Measurements from ENCODE around the gene RNF151.

DNA sequence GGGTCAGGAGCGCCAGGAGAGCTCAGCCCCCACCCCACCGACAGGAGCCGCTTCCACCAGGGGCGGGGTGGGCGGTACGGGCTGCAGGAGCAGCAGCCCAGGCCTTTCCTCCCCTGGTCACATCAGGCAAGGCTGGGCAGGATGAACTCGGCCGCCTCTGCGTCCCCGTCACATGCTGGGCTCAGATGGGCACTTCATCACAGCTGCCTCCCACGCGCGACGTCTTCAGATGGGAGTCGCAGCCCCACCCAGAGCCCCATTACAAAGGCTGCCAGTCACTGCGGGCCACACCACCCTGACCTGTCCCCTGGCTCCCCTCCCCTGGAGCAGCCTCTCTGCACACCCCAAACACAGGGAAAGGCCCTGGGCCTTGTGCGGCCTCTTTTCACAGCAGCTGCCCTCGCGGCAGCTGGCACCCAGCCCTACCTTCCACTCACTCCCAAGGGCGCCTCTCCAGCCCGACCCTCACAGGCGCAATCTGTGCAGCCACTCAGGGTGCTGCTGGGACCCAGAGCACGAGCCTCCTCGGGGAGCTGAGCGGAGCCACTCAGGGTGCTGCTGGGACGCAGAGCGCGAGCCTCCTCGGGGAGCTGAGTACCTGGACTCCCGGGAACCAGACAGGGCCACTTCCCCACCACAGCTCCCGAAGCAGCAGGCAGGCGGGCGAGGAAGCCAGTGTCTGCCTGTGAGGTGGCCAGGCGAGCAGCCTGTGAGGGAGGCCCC lies 38.3 kb downstream of the RNF151 start:
- TF ChIP-seq, protein P1, sequence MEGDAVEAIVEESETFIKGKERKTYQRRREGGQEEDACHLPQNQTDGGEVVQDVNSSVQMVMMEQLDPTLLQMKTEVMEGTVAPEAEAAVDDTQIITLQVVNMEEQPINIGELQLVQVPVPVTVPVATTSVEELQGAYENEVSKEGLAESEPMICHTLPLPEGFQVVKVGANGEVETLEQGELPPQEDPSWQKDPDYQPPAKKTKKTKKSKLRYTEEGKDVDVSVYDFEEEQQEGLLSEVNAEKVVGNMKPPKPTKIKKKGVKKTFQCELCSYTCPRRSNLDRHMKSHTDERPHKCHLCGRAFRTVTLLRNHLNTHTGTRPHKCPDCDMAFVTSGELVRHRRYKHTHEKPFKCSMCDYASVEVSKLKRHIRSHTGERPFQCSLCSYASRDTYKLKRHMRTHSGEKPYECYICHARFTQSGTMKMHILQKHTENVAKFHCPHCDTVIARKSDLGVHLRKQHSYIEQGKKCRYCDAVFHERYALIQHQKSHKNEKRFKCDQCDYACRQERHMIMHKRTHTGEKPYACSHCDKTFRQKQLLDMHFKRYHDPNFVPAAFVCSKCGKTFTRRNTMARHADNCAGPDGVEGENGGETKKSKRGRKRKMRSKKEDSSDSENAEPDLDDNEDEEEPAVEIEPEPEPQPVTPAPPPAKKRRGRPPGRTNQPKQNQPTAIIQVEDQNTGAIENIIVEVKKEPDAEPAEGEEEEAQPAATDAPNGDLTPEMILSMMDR (IDR thresholded peaks at IDR 0.05 in 2 of 3, conservative IDR thresholded peaks at IDR 0.05 in 1 of 3; ENCODE audit: control insufficient read depth in 2 of 3, extremely low read depth in 1 of 3, insufficient read depth in 1 of 3, low read depth in 3 of 3, low read length in 3 of 3), result no peak
- TF ChIP-seq CHD1 (IDR thresholded peaks at IDR 0.05; ENCODE audit: low read depth, low read length) (no peak), JUND (IDR thresholded peaks at IDR 0.05; ENCODE audit: low read depth, low read length) (no peak), POLR2A (IDR thresholded peaks at IDR 0.05; ENCODE audit: low read depth, low read length) (no peak), EZH2 (IDR thresholded peaks at IDR 0.05; ENCODE audit: borderline replicate concordance, control insufficient read depth, low read depth, low read length) (no peak), ESRRA (IDR thresholded peaks at IDR 0.05; ENCODE audit: low read length) (no peak), CBX5 (IDR thresholded peaks at IDR 0.05; ENCODE audit: low read depth) (no peak), CREM (IDR thresholded peaks at IDR 0.05; ENCODE audit: low read depth) (no peak), NFIC (IDR thresholded peaks at IDR 0.05; ENCODE audit: low read depth, low read length) (no peak), EP300 (IDR thresholded peaks at IDR 0.05; ENCODE audit: borderline replicate concordance in 1 of 2, control insufficient read depth in 1 of 2, low read depth in 2 of 2, low read length in 2 of 2) (no peak)
- TF ChIP-seq, protein P2, sequence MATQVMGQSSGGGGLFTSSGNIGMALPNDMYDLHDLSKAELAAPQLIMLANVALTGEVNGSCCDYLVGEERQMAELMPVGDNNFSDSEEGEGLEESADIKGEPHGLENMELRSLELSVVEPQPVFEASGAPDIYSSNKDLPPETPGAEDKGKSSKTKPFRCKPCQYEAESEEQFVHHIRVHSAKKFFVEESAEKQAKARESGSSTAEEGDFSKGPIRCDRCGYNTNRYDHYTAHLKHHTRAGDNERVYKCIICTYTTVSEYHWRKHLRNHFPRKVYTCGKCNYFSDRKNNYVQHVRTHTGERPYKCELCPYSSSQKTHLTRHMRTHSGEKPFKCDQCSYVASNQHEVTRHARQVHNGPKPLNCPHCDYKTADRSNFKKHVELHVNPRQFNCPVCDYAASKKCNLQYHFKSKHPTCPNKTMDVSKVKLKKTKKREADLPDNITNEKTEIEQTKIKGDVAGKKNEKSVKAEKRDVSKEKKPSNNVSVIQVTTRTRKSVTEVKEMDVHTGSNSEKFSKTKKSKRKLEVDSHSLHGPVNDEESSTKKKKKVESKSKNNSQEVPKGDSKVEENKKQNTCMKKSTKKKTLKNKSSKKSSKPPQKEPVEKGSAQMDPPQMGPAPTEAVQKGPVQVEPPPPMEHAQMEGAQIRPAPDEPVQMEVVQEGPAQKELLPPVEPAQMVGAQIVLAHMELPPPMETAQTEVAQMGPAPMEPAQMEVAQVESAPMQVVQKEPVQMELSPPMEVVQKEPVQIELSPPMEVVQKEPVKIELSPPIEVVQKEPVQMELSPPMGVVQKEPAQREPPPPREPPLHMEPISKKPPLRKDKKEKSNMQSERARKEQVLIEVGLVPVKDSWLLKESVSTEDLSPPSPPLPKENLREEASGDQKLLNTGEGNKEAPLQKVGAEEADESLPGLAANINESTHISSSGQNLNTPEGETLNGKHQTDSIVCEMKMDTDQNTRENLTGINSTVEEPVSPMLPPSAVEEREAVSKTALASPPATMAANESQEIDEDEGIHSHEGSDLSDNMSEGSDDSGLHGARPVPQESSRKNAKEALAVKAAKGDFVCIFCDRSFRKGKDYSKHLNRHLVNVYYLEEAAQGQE (IDR thresholded peaks at IDR 0.05; ENCODE audit: low read depth, low read length), result no peak
- TF ChIP-seq, protein P3, sequence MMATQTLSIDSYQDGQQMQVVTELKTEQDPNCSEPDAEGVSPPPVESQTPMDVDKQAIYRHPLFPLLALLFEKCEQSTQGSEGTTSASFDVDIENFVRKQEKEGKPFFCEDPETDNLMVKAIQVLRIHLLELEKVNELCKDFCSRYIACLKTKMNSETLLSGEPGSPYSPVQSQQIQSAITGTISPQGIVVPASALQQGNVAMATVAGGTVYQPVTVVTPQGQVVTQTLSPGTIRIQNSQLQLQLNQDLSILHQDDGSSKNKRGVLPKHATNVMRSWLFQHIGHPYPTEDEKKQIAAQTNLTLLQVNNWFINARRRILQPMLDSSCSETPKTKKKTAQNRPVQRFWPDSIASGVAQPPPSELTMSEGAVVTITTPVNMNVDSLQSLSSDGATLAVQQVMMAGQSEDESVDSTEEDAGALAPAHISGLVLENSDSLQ (IDR thresholded peaks at IDR 0.05), result no peak

Measured in GM12878 (cell line).